ENCODE measurements around the gene CDH22.

CDH22 gene

GRCh38 chr20:46308258-46309157, at the start of gene CDH22:
TSS of gene CDH22 (minus strand) at chr20:46308498. CDS start at chr20:46251294, 57,204 bp downstream.
- peak in 1 of 2 experiments; percentile 32 for DNase-seq (ENCODE audit: low read depth in 2 of 2)

- no peak for DNase-seq (ENCODE audit: low read depth in 2 of 2)
Measured at GRCh38 chr20:46357030-46357514, 48.8 kb upstream of the CDH22 start.

GRCh38 chr20:46356195-46357029, 48.1 kb upstream of the CDH22 start:
- no peak for DNase-seq (ENCODE audit: low read depth in 2 of 2)

GRCh38 chr20:46355778-46356177, 47.5 kb upstream of the CDH22 start:
- no peak for DNase-seq (ENCODE audit: low read depth in 2 of 2)

GRCh38 chr20:46354920-46355654, 46.8 kb upstream of the CDH22 start:
- DNase-seq (ENCODE audit: low read depth in 2 of 2) = no peak

GRCh38 chr20:46354207-46354555, 45.9 kb upstream of the CDH22 start:
- DNase-seq (ENCODE audit: low read depth in 2 of 2) = no peak

GRCh38 chr20:46353500-46354206, 45.4 kb upstream of the CDH22 start:
- DNase-seq (ENCODE audit: low read depth in 2 of 2) = no peak

GRCh38 chr20:46352370-46352938, 44.2 kb upstream of the CDH22 start:
- DNase-seq (ENCODE audit: low read depth in 2 of 2) = no peak

GRCh38 chr20:46351357-46352058, 43.2 kb upstream of the CDH22 start:
- DNase-seq (ENCODE audit: low read depth in 2 of 2) = no peak

GRCh38 chr20:46350986-46351267, 42.6 kb upstream of the CDH22 start:
- DNase-seq (ENCODE audit: low read depth in 2 of 2) = no peak

GRCh38 chr20:46350201-46350985, 42.1 kb upstream of the CDH22 start:
- no peak for DNase-seq (ENCODE audit: low read depth in 2 of 2)

GRCh38 chr20:46349742-46350056, 41.4 kb upstream of the CDH22 start:
- no peak for DNase-seq (ENCODE audit: low read depth in 2 of 2)

- DNase-seq (ENCODE audit: low read depth in 2 of 2) = peak in 1 of 2 experiments; percentile 6
Measured at GRCh38 chr20:46349035-46349741, 40.9 kb upstream of the CDH22 start.

- no peak for DNase-seq (ENCODE audit: low read depth in 2 of 2)
Measured at GRCh38 chr20:46347841-46348803, 39.8 kb upstream of the CDH22 start.

GRCh38 chr20:46346770-46347169, 38.5 kb upstream of the CDH22 start:
- DNase-seq (ENCODE audit: low read depth in 2 of 2) = no peak

GRCh38 chr20:46344488-46345162, 36.3 kb upstream of the CDH22 start:
- DNase-seq (ENCODE audit: low read depth in 2 of 2) = no peak

- no peak for DNase-seq (ENCODE audit: low read depth in 2 of 2)
Measured at GRCh38 chr20:46343975-46344357, 35.7 kb upstream of the CDH22 start.
